Activated naive CD4-positive, alpha-beta T cell treated with anti-CD3 and anti-CD28 coated beads, Interleukin-2, amount 50 U/mL, for 72 hours (primary cell): ENCODE data around the gene UBE2M. TPM values are rescaled to one million over a fixed set of nuclear protein-coding genes. Genes with fewer than 3 reads are reported as not detected.
"Not testable (repeated sequence)": the region's sequence is repeated elsewhere in the genome, so short reads cannot be mapped to it uniquely, and the experiment has no call there.

Source experiments
- ATAC-seq, 2 donors: fragments of 150-1000 bp; cut with Tn5 transposase; 2 replicates each; pipeline ENCODE4 v1.10.0; 2021; ENCODE audit warnings: mild to moderate bottlenecking in 2 of 2, moderate library complexity in 2 of 2
- DNase-seq, 2 donors: peaks; one replicate each; pipeline ENCODE4 v3.0.0; 2021 to 2022; ENCODE audit warnings: low spot score in 2 of 2
- H3K27ac Mint-ChIP-seq, 2 donors: one replicate each; pipeline ENCODE4 v1.8.0; 2022; ENCODE audit warnings: mild to moderate bottlenecking in 2 of 2, mixed read lengths in 2 of 2
- H3K36me3 Mint-ChIP-seq, 2 donors: one replicate each; pipeline ENCODE4 v1.8.0; 2022; ENCODE audit warnings: mixed read lengths in 2 of 2
- H3K9me3 Mint-ChIP-seq, 2 donors: one replicate each; pipeline ENCODE4 v1.8.0; 2022; ENCODE audit warnings: mixed read lengths in 2 of 2
- total RNA-seq, 2 donors: library from RNA; stranded (reverse); gene quantifications; one replicate each; pipeline ENCODE4 v1.2.3, GENCODE V29; 2022

UBE2M gene
- total RNA-seq, 2 donors from 2014 or later, result 121 to 123 TPM

GRCh38 chr19:58550362-58551122 lies 7.9 kb downstream of the UBE2M start:
- H3K36me3 Mint-ChIP-seq, result peaks cover 45 to 65% of the 10 kb centered on the region in 2 donors
- ATAC-seq, result no peak

GRCh38 chr19:58549664-58550361 lies 8.6 kb downstream of the UBE2M start:
- peaks cover 45 to 67% of the 10 kb centered on the region in 2 donors for H3K36me3 Mint-ChIP-seq
- H3K27ac Mint-ChIP-seq, result peak overlapping the region; percentile 25 to 33
- no peaks in the 10 kb centered on the region for H3K9me3 Mint-ChIP-seq
- DNase-seq (no peak), ATAC-seq (no peak)

More at GRCh38 chr19:58550362-58551122, 7.9 kb downstream of the UBE2M start:
- Mint-ChIP-seq H3K9me3 (no peaks in the 10 kb centered on the region), H3K27ac (peak overlapping the region in 1 of 2 donors; percentile 33)
- DNase-seq, result no peak

GRCh38 chr19:58548859-58549663 lies 9.3 kb downstream of the UBE2M start:
- DNase-seq (no peak), ATAC-seq (no peak)
- Mint-ChIP-seq H3K27ac (no peak overlapping the region), H3K9me3 (no peaks in the 10 kb centered on the region), H3K36me3 (peaks cover 38 to 60% of the 10 kb centered on the region in 2 donors)

- ATAC-seq (no peak), DNase-seq (no peak)
- Mint-ChIP-seq H3K9me3 (no peaks in the 10 kb centered on the region), H3K27ac (peak overlapping the region in 1 of 2 donors; percentile 77), H3K36me3 (peaks cover 31 to 50% of the 10 kb centered on the region in 2 donors)
Observed at GRCh38 chr19:58547323-58548312, 10.8 kb downstream of the UBE2M start.

GRCh38 chr19:58546019-58546530 lies 12.3 kb downstream of the UBE2M start:
- H3K9me3 Mint-ChIP-seq, result no peaks in the 10 kb centered on the region
- ATAC-seq (no peak), DNase-seq (no peak)
- H3K36me3 Mint-ChIP-seq, result peaks cover 31 to 43% of the 10 kb centered on the region in 2 donors
- H3K27ac Mint-ChIP-seq, result peak overlapping the region; percentile 89 to 99

GRCh38 chr19:58545286-58546018 lies 13.0 kb downstream of the UBE2M start:
- H3K36me3 Mint-ChIP-seq, result peaks cover 31 to 42% of the 10 kb centered on the region in 2 donors
- DNase-seq (no peak), ATAC-seq (no peak)
- H3K9me3 Mint-ChIP-seq, result no peaks in the 10 kb centered on the region
- peak overlapping the region; percentile 89 to 99 for H3K27ac Mint-ChIP-seq

GRCh38 chr19:58544591-58545285 lies 13.7 kb downstream of the UBE2M start:
- Mint-ChIP-seq H3K9me3 (no peaks in the 10 kb centered on the region), H3K27ac (peak overlapping the region; percentile 96 to 99), H3K36me3 (peaks cover 31 to 35% of the 10 kb centered on the region in 2 donors)
- ATAC-seq (peak; percentile 36 to 43), DNase-seq (peak in 1 of 2 donors; percentile 79)

- peak within 1 kb of the TSS; percentile 96 to 98 for H3K27ac Mint-ChIP-seq
- DNase-seq, result peak; percentile 100
- H3K9me3 Mint-ChIP-seq, result no peaks in the 10 kb centered on the region
- H3K36me3 Mint-ChIP-seq, result peaks cover 31 to 35% of the 10 kb centered on the region in 2 donors
- peak; percentile 96 to 97 for ATAC-seq
Observed at GRCh38 chr19:58543826-58544590, 14.4 kb downstream of the UBE2M start, which contains the start of gene TRIM28. TSS of gene TRIM28 (plus strand) at chr19:58544064. CDS start at chr19:58544758, 694 bp downstream.

GRCh38 chr19:58542641-58543372 lies 15.6 kb downstream of the UBE2M start:
- not testable (repeated sequence) for H3K9me3 Mint-ChIP-seq, DNase-seq, ATAC-seq, H3K27ac Mint-ChIP-seq
- H3K36me3 Mint-ChIP-seq, result peaks cover 25 to 28% of the 10 kb centered on the region in 2 donors

- DNase-seq, H3K9me3 Mint-ChIP-seq, H3K36me3 Mint-ChIP-seq, ATAC-seq: not testable (repeated sequence)
- peak overlapping the region in 1 of 2 donors; percentile 35 for H3K27ac Mint-ChIP-seq
Observed at GRCh38 chr19:58539169-58539559, 19.2 kb downstream of the UBE2M start.

- peak overlapping the region; percentile 35 to 70 for H3K27ac Mint-ChIP-seq
- peak in 1 of 2 donors; percentile 57 for DNase-seq
- H3K36me3 Mint-ChIP-seq, result no peaks in the 10 kb centered on the region
- no peaks in the 10 kb centered on the region for H3K9me3 Mint-ChIP-seq
- ATAC-seq, result peak; percentile 86 to 96
Observed at GRCh38 chr19:58538257-58539168, 19.9 kb downstream of the UBE2M start.
